IMR-90 (cell line): ENCODE data around the gene ADGRG4. TPM values are rescaled to one million over a fixed set of nuclear protein-coding genes. Genes with fewer than 3 reads are reported as not detected.

Source experiments
- ATAC-seq: fragments of 200-7000 bp; cut with Tn5 transposase; 2 replicates; pipeline ENCODE4 v1.9.1; 2020; ENCODE audit warnings: low read depth, mild to moderate bottlenecking, moderate library complexity
- BruUV-seq: library from RNA; stranded (reverse); fragments of 400-500 nt; replicated peaks from 2 replicates; lab custom pipeline; 2021; lab: Mats Ljungman, UMichigan
- CTCF ChIA-PET: fragments of 300-600 bp; formaldehyde crosslinking; extraction: SDS; loops from one replicate; lab custom pipeline; 2021; ENCODE audit warnings: antibody characterized with exemption; lab: Yijun Ruan, JAX
- POLR2A ChIA-PET: fragments of 300-600 bp; sonication (Branson Sonifier 250); formaldehyde crosslinking; loops from one replicate; lab custom pipeline; 2022; ENCODE audit warnings: antibody characterized with exemption; ENCODE audit not compliant: unreplicated experiment; lab: Charles Lee
- DNase-seq: peaks from one replicate; pipeline ENCODE4 v3.0.0; 2013
- H2AFZ ChIP-seq: replicated peaks from 2 replicates; pipeline ENCODE3; 2013; ENCODE audit warnings: low read length, mild to moderate bottlenecking; ENCODE audit not compliant: poor library complexity
- H2AK5ac ChIP-seq: 2 replicates; pipeline ENCODE4 v1.6.1; 2013; ENCODE audit warnings: low read depth, low read length, inconsistent platforms
- H2AK9ac ChIP-seq: replicated peaks from 2 replicates; pipeline ENCODE3; 2013; ENCODE audit warnings: mild to moderate bottlenecking, low read depth, low read length, moderate library complexity; ENCODE audit not compliant: poor library complexity
- H2BK120ac ChIP-seq: 2 replicates; pipeline ENCODE4 v1.6.1; 2013; ENCODE audit warnings: low read depth, low read length, inconsistent platforms
- H2BK15ac ChIP-seq: 3 replicates; pipeline ENCODE4 v1.6.1; 2013; ENCODE audit warnings: low read depth, low read length, inconsistent platforms
- H2BK20ac ChIP-seq: 2 replicates; pipeline ENCODE4 v1.6.1; 2013; ENCODE audit warnings: low read depth, mild to moderate bottlenecking, inconsistent platforms, low read length, moderate library complexity
- H2BK5ac ChIP-seq: 2 replicates; pipeline ENCODE4 v1.6.1; 2013; ENCODE audit warnings: mild to moderate bottlenecking, low read depth, low read length, inconsistent platforms; ENCODE audit not compliant: poor library complexity, severe bottlenecking
- H3K14ac ChIP-seq: replicated peaks from 2 replicates; pipeline ENCODE4 v1.6.1; 2013; ENCODE audit warnings: low read depth, low read length, inconsistent platforms
- H3K18ac ChIP-seq: 2 replicates; pipeline ENCODE4 v1.6.1; 2013; ENCODE audit warnings: low read depth, low read length, control low read depth
- H3K23ac ChIP-seq: 2 replicates; pipeline ENCODE4 v1.6.1; 2013; ENCODE audit warnings: low read depth, low read length, inconsistent platforms
- H3K27ac ChIP-seq: 2 replicates; pipeline ENCODE4 v1.5.1; 2013; ENCODE audit warnings: mild to moderate bottlenecking, control low read depth, low read length; ENCODE audit not compliant: insufficient read depth
- H3K27me3 ChIP-seq: 2 replicates; pipeline ENCODE4 v1.6.1; 2013; ENCODE audit warnings: low read length; ENCODE audit not compliant: control insufficient read depth, insufficient read depth
- H3K36me3 ChIP-seq: 2 replicates; pipeline ENCODE4 v1.6.1; 2013; ENCODE audit warnings: low read length, mixed read lengths; ENCODE audit not compliant: control insufficient read depth, insufficient read depth
- H3K4ac ChIP-seq: 2 replicates; pipeline ENCODE4 v1.6.1; 2013; ENCODE audit warnings: low read depth, low read length, inconsistent platforms
- H3K4me1 ChIP-seq: 2 replicates; pipeline ENCODE4 v1.6.1; 2013; ENCODE audit warnings: low read length, mixed read lengths; ENCODE audit not compliant: control insufficient read depth, insufficient read depth
- H3K4me2 ChIP-seq: 2 replicates; pipeline ENCODE4 v1.6.1; 2013; ENCODE audit warnings: low read depth, mild to moderate bottlenecking, control low read depth, low read length, moderate library complexity
- H3K4me3 ChIP-seq: 2 replicates; pipeline ENCODE4 v1.5.1; 2013; ENCODE audit warnings: low read depth, mild to moderate bottlenecking, control low read depth, low read length, moderate library complexity; ENCODE audit not compliant: insufficient read depth
- H3K56ac ChIP-seq: 2 replicates; pipeline ENCODE4 v1.6.1; 2013; ENCODE audit warnings: low read length, inconsistent platforms; ENCODE audit not compliant: insufficient read depth; ENCODE audit errors: extremely low read depth
- H3K79me1 ChIP-seq, 2 experiments: 2 replicates each; pipeline ENCODE4 v1.6.1; 2013; ENCODE audit warnings: low read length in 2 of 2, inconsistent platforms in 1 of 2, low read depth in 1 of 2
- H3K9ac ChIP-seq: 2 replicates; pipeline ENCODE4 v1.6.1; 2013; ENCODE audit warnings: low read depth, low read length, control low read depth
- H3K9me1 ChIP-seq: 2 replicates; pipeline ENCODE4 v1.6.1; 2013; ENCODE audit warnings: low read length, inconsistent platforms; ENCODE audit not compliant: insufficient read depth
- H3K9me3 ChIP-seq: 2 replicates; pipeline ENCODE4 v1.6.1; 2013; ENCODE audit warnings: low read length; ENCODE audit not compliant: control insufficient read depth, insufficient read depth
- H4K20me1 ChIP-seq: 2 replicates; pipeline ENCODE4 v1.6.1; 2013; ENCODE audit warnings: low read length, inconsistent platforms; ENCODE audit not compliant: insufficient read depth
- H4K5ac ChIP-seq: 2 replicates; pipeline ENCODE4 v1.6.1; 2013; ENCODE audit warnings: mild to moderate bottlenecking, low read depth, low read length, control low read depth
- H4K8ac ChIP-seq, 2 experiments: 2 replicates each; pipeline ENCODE4 v1.6.1; 2013; ENCODE audit warnings: low read depth in 2 of 2, low read length in 2 of 2, control low read depth in 1 of 2, inconsistent platforms in 1 of 2
- H4K91ac ChIP-seq: 2 replicates; pipeline ENCODE4 v1.6.1; 2013; ENCODE audit warnings: low read depth, low read length, inconsistent platforms; ENCODE audit not compliant: insufficient read depth
- CEBPB ChIP-seq: IDR thresholded peaks from 2 replicates; pipeline ENCODE4 v1.6.1; 2012; ENCODE audit warnings: low read depth, low read length, improper control_type of control experiment
- MXI1 ChIP-seq: IDR thresholded peaks from 2 replicates; pipeline ENCODE4 v1.6.1; 2012; ENCODE audit warnings: low read depth, mild to moderate bottlenecking, low read length, moderate library complexity, borderline replicate concordance
- RAD21 ChIP-seq: IDR thresholded peaks from 2 replicates; pipeline ENCODE4 v1.6.1; 2012; ENCODE audit warnings: low read length, improper control_type of control experiment
- RFX5 ChIP-seq: IDR thresholded peaks from 2 replicates; pipeline ENCODE4 v1.8.0; 2012; ENCODE audit warnings: low read depth, mild to moderate bottlenecking, low read length, moderate library complexity
- WGBS, 2 experiments: methylation state at CpG; one replicate each; pipeline versions ENCODE4 v1.1.5 to v1.1.7; 2013; ENCODE audit warnings: missing lambda C conversion rate in 2 of 2; ENCODE audit not compliant: insufficient read length in 1 of 2; ENCODE audit errors: extremely low coverage in 2 of 2; 5-methylcytosine and 5-hydroxymethylcytosine counted together
- dilution Hi-C: fragments of 300-500 bp; cut with HindIII; formaldehyde crosslinking; loops from one replicate; pipeline ENCODE4 v1.14.3; 2018; ENCODE audit warnings: low sequenced_read_pairs; ENCODE audit not compliant: unreplicated experiment
- in situ Hi-C: fragments of 300-500 bp; cut with MboI; formaldehyde crosslinking; loops from 3 replicates; pipeline ENCODE4 v1.14.3; 2019; ENCODE audit warnings: low sequenced_read_pairs, inconsistent platforms, mixed read lengths
- intact Hi-C: fragments of 100-400 bp; cut with micrococcal nuclease; formaldehyde crosslinking; loops from 2 replicates; pipeline ENCODE4 v1.10.0; 2022
- polyA plus RNA-seq, 3 experiments: library from polyadenylated mRNA; depleted of rRNA; stranded (reverse); fragments of >200 nt; gene quantifications; 2 replicates each; pipeline ENCODE4 v1.2.3, GENCODE V29; 2012; ENCODE audit warnings: low replicate concordance in 1 of 3
- total RNA-seq: library from RNA; depleted of rRNA; stranded (reverse); fragments of >200 nt; gene quantifications from 2 replicates; pipeline ENCODE4 v1.2.3, GENCODE V29; 2012

Gene ADGRG4
- total and polyA plus RNA-seq, 2 of the 4 experiments (the other 2 are of a cell fraction): under 0.01 TPM; not detected in 1

DNA sequence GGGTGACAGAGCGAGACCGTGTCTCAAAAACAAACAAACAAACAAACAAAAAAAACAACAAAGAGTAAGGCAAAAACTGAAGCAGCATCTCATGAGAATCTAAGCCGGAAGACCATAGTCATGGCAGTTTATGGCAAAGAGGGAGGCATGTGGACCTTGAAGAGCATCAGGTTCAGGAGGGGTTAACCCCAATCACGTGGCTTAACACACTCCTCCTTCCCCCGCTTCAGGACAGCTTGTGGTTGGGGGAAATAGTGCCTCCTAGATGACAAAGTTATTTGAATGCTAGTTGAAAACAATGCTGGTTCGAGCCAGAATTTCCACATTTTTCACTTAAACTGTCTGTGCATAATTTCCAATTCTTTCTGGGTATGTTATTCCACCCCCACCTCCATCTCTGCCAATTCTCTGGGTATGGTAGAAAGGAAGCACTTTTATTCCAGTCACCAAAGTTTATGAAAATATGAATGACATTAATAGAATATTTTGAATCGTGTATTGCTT is 37.9 kb upstream of the ADGRG4 start:
- CTCF ChIA-PET: no interaction called here
- Histone ChIP-seq H2BK5ac (no peak overlapping the region), H3K4me3 (no peak overlapping the region), H3K9ac (no peak overlapping the region), H2AK5ac (no peak overlapping the region), H2BK20ac (no peak overlapping the region), H3K9me1 (peaks cover 13% of the 10 kb centered on the region; the same call in 1 of the 2 replicates), H3K4ac (0 out of 2 replicates have a peak overlapping the region, but pooled peaks have one; percentile 75), H4K8ac (no peak overlapping the region), H3K14ac (no peak overlapping the region), H4K5ac (no peak overlapping the region), H3K56ac (no peak overlapping the region), H3K79me1 (no peaks in the 10 kb centered on the region), H3K9me3 (no peaks in the 10 kb centered on the region), H2AFZ (no peak overlapping the region), H2AK9ac (no peak overlapping the region), H2BK15ac (no peak overlapping the region), H2BK120ac (no peak overlapping the region), H3K18ac (0 out of 2 replicates have a peak overlapping the region, but pooled peaks have one; percentile 54), H4K91ac (0 out of 2 replicates have a peak overlapping the region, but pooled peaks have one; percentile 49), H3K4me1 (peaks cover 17% of the 10 kb centered on the region), H3K27me3 (no peaks in the 10 kb centered on the region), H3K36me3 (no peaks in the 10 kb centered on the region), H3K27ac (no peak overlapping the region), H4K20me1 (no peaks in the 10 kb centered on the region), H3K4me2 (no peak overlapping the region), H3K23ac (no peak overlapping the region)
- POLR2A ChIA-PET: no interaction called here
- DNase-seq: no peak
- TF ChIP-seq RFX5 (no peak), RAD21 (no peak), MXI1 (no peak), CEBPB (no peak)
- in situ Hi-C loops (no loop called here), intact Hi-C loops (loop anchor here (10.0 kb wide), 1 partner anchor 432 kb away; no protein-coding TSS in a partner anchor), dilution Hi-C loops (no loop called here)
- WGBS, 2 experiments: no CpG with 5 or more reads among the region's 7 CpGs
- no TSS peak for BruUV-seq
- ATAC-seq: no peak
